Fibroblast of skin of scalp (primary cell): ENCODE results near the gene PCBP2.
"Not testable (repeated sequence)": the region's sequence is repeated elsewhere in the genome, so short reads cannot be mapped to it uniquely, and the experiment has no call there.

ENCODE experiments used
- DNase-seq: peaks from one replicate; pipeline ENCODE4 v3.0.0-alpha.2; 2013

PCBP2 gene

DNA sequence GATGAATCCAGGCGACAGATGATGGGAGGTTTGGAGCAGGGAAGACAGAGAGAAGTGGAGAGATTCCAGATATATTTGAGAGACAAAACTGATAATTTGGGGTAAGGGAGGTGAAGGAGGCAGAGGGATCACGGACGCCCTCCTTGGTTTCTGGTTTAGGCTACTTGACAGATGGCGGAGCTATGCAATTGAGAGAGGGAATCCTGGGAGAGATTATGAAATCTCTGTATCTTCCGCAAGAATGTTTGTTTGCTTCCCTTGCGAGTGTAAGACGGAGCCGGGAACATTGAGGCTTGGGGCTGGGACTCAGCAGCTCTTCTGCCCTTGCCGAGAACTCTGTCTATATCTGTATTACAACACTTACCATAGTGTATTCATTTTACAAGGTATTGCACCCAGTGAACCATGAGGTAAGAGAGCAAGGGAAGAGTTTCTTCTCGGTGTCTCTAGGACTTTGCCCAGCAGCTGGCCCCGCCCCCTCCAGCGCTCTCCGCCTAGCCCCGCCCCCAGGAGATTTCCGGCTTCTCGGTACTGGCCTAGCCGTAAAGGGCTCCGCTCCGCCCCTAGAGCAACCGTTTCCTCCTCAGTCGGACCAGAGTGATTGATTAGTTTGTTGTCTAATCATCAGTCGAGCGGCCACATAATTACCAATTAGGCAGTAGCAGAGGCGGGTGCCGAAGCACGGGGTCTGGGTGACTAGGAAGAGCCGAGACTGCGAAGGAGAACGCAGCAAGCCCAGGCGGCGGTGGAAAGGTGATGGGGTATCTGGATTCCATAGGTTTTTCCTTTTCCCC, 10.7 kb upstream of the PCBP2 start, which contains the start of gene PRR13:
PRR13 (plus strand) TSS at position 695 of the 794 bp plus-strand sequence. CDS start 981 bp downstream, outside the sequence.
- DNase-seq = peak; percentile 100

DNA sequence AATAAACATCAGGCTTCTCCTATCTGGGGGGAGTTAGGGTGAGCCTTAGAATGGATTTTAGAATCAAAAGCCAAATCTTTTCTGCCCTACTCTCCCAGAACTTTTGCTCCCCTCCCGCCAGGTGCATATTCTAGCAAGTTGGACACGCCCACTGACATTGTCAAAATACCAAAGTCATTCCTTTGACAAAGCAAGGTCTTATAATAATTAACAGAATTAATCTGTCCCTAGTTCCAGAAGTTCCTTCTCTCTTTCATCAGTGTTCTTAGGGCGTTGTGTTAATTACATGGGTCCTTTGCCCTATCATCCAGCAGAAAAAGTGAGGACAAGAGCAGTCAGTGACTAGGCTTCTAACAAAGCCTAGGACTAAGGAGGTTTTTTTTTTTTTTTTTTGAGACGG, 7.9 kb upstream of the PCBP2 start:
- DNase-seq = no peak

DNA sequence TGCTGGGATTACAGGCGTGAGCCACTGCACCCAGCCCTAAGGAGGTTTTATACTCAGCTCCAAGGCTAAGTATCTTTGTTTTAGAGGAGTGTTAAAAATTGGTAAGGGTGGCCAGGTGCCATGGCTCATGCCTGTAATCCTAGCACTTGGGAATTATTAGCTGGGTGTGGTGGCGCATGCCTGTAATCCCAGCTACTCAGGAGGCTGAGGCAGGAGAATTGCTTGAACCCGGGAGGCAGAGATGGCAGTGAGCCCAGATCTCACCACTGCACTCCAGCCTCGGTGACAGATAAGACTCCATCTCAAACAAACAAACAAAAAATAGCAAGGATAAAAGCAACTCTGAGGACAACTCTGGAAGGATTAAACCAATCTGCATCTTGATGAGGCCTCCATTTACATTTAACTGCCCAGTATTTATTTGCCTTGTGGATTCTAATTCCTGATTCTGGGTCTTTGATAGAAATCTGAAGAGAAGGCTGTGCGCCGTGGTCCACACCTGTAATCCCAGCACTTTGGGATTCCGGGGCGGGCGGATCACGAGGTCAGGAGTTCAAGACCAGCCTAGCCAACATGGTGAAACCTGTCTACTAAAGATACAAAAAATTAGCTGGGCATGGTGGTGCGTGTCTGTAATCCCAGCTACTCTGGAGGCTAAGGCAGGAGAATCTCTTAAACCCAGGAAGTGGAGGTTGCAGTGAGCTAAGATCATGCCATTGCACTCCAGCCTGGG, 7.1 kb upstream of the PCBP2 start:
- not testable (repeated sequence) for DNase-seq

- DNase-seq = no peak
Observed at GRCh38 chr12:53450936-53451335, 966 bp upstream of the PCBP2 start.

- peak; percentile 92 for DNase-seq
Observed at GRCh38 chr12:53452159-53453077, 516 bp downstream of the PCBP2 start.

DNA sequence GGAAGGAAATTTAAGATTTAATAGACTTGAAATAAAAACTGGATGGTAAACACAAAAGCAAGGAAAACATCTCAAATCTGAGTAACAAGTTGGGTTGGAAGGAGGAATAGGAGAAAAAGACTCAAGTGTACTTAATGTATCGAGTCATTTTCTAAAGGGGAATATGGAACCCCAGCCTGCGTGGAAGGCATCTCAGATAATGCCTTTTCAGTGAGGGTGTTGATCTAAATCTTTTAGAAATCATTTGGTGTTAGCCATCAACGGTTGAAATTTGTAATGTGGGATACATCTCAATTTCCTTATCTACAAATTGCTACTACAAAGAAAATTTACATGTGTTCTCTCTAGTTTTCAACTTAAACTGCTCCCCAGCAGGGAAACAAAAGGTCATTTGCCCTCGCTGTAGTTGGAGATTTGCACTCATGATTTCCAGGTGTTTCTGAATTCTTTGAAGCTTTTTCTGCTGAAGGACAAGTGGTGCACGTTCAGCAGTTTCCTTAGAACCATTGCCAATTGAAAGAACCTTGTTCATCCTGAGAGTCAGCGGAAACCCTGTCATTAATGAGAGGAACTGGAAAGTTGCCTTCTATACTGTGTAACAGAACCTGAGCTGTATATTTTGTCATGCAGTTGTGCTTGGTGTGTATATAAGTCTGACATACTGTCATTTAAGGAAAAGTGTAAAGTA, 2.2 kb downstream of the PCBP2 start:
- no peak for DNase-seq

DNA sequence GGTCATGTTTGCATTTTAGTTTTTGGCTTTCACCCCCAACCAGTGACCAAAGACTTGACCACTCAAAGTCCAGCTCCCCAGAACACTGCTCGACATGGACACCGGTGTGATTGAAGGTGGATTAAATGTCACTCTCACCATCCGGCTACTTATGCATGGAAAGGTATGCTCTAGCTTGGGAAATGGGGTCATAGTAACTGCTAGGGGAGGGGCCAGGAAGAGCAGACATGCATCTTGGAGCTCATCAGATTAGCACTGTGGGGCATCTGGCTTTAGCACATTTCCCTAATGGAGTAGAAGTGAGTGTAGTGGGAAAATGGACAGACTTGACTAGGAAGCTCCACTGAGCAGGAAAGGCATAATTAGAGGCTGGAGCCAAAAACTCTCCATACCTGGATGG, 2.8 kb downstream of the PCBP2 start:
- no peak for DNase-seq

GRCh38 chr12:53456654-53457366, 4.9 kb downstream of the PCBP2 start:
- DNase-seq = no peak

DNA sequence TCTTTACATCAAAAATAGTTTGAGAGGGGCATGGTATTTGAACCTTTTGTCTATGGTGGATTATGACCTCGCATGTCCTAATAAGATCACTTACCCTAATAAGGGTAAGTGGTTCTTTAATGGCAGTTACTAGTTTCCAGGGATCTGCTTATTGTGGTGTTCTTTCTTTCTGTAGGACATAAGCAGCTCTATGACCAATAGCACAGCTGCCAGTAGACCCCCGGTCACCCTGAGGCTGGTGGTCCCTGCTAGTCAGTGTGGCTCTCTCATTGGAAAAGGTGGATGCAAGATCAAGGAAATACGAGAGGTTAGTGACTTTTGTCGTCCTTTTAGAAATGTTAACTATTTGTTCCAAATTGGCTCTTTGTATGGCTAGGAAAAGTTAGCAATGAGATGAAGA, 7.2 kb downstream of the PCBP2 start:
- no peak for DNase-seq

DNA sequence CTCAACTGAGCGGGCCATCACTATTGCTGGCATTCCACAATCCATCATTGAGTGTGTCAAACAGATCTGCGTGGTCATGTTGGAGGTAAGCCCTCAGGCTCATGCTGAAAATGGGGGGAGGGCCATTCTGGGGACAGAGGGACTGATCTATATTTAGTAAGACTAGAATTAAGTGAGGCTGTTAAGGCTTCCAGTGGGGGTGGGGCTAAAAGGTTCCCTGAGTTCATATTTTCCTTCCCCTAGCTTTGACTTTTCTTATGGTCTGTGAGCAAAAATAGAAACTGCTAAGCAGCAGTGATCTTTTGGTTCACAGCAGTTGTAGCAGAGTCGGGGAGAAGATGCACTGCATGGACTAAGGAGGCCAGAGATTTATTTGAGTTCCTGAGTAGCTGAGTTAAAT, 9.2 kb downstream of the PCBP2 start:
- DNase-seq = no peak

- no peak for DNase-seq
Observed at GRCh38 chr12:53461591-53461990, 9.7 kb downstream of the PCBP2 start.

DNA sequence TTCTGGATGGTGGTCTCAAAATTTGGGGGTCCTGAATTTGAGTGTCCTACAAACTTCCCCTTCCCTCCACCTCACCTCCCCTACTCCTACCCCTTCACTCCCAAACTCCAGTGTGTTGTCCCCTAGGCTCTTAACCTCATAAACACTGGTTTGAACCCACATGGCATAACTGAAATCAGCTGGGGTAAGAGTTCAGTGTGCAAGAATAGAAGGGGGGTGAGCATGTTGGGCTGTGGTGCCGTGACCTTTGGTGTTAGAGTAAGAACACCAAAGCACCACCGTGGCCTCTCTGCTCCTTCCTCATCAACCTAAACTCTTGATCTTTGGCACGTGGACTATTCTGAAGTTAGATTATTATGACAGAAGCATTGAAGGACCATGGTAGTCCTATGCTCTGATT, 11.0 kb downstream of the PCBP2 start:
- DNase-seq = no peak

DNA sequence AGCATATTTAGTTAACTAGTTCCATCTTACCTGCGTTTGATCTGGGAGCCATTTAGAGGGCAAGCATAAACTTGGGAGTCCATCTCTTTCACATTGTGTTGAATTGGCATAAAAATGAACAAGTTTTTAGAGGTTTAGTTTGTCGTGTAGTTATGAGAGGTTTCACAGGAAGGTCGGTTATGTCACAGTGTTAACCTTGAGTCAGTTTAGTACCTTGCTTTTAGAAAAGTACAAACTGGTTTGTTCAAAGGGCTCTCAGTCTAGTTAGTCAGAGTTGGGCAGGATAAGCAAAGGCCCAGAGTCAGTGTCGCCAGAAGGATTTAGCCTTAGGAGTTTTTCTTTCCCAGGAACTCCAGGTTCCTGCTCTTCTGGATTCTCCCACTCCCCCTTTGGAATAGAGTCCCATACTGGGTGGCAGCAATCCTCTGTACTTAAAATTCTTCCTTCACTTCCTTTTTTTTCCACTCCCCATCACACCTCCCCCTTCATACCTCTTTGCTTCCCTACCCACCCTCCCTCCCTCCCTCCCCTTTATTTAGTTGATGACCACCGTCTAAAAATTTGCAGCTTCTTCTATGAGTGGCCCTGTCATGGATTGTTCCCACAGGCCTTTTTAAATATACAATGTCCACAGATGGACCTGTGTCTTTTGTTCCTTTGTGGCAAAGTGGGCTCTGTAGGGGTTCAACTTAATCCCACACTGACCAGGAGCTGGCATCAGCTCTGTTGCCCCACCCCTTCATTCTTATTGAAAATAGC, 12.1 kb downstream of the PCBP2 start:
- no peak for DNase-seq

DNA sequence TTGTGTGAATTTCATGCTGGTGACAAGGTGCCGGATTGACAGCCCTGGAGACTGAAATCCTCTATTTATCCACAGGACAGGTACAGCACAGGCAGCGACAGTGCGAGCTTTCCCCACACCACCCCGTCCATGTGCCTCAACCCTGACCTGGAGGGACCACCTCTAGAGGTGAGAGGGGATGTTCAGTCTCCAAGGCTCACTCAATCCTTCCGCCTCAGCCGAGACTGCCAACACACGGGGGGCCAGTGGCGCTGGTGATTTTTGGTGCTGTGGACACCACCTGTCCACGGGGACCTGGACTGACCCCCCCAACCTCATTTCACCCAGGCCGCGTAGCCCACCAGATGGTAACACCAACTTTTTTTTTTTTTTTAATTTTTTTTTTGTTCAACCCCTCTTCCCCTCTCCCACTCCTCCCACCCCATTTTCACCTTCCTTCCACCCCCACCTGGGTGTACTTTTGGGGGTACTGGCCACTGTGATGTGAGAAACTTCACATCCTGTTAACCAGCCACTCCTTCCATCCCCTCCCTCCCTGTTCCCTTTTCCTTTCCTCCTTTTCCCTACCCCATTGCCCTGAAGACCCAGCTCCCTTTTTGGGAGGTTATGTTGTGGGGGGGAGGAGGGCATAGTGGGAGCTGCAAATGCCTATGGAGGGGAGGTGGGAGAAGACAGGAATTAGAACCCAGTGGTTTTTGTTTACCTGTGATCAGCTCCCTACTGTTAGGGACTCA, 12.9 kb downstream of the PCBP2 start:
- DNase-seq = no peak

DNA sequence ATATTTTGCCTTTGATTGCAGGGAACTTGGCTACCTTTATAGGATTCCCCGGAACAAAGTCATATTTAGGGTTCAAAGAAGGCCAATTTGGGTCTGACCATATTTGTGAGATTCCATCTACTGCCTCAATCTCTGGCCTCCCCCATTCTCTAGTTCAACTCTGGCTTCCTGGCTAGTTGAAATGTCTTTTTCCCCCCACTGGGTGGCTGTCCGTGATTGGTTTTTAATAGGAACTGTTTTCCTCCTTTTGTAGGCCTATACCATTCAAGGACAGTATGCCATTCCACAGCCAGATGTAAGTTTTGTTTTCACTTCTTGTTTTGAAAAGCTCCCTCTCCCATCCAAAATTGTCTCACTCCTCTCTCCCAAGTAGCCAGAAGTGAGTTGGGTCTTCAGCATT, 13.8 kb downstream of the PCBP2 start:
- no peak for DNase-seq

DNA sequence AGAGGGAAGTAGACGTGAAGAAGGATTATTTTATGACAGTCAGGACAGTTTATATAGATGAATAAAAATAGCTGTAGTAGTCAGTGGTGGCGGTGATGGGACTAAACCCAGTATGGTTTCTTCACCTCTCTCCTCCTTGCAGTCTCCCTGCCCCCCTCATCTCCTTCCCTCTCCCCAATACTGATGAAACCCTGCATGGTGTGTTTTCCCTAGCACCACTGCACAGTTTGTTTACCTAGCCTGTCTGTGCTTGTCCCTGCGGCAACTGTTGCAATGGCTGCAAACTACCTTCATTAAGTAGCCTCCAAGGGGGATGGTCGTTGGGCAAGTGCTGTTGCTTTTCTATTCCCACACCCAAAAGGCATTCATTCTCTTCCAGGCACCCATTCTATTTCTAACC, 14.7 kb downstream of the PCBP2 start:
- DNase-seq = no peak

DNA sequence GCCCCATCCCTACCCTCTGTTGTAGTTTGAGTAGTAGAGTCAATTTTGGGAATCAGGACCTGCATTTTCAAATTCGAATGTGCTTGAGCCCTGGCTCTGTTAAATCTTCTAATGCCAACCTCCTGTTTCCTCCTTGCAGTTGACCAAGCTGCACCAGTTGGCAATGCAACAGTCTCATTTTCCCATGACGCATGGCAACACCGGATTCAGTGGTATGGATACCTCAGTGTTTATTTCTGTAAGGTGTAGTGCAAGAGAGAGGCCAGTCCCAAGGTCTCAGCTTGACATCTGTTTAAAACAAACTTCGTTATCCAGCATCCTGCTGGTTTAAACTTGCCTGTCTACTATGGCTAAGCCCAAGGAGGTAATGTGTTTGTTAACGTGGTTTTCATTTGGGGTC, 15.2 kb downstream of the PCBP2 start:
- DNase-seq = no peak

GRCh38 chr12:53467880-53468279, 16.0 kb downstream of the PCBP2 start:
- DNase-seq = no peak

DNA sequence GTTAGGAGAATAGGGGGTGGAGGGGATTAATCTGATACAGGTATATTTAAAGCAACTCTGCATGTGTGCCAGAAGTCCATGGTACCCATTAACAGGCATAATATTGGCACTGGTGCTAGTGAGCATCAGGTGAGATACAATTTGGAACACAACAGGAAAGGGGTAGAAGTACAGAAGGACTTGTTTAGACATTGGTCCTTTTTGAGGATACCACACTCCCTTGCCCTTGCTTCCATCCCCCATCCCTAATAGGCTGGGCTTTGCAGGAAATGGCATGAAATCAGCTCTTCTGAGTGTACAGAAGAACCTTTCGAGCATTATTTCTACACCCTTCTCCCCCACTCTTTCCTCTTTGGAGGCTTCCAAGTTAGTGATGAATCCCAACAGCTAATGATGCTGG, 16.4 kb downstream of the PCBP2 start:
- no peak for DNase-seq

GRCh38 chr12:53472056-53472582, 20.2 kb downstream of the PCBP2 start:
- no peak for DNase-seq
